Loucy (cell line): Measurements from ENCODE around the gene SULT2B1.

Experiments
- H2AFZ ChIP-seq: fragments of 200-600 bp; sonication (generic); 2 replicates; pipeline ENCODE4 v1.6.0; 2016; ENCODE audit warnings: antibody characterized with exemption, mild to moderate bottlenecking, low read length, moderate library complexity
- H3F3A ChIP-seq: fragments of 200-600 bp; 2 replicates; pipeline ENCODE4 v1.6.0; 2016; ENCODE audit warnings: antibody characterized with exemption, low read depth, mild to moderate bottlenecking
- H3K27me3 ChIP-seq: fragments of 200-600 bp; sonication (generic); 2 replicates; pipeline ENCODE4 v1.6.1; 2014; ENCODE audit warnings: low read length, mild to moderate bottlenecking; ENCODE audit not compliant: insufficient read depth, poor library complexity, severe bottlenecking
- H3K36me3 ChIP-seq: fragments of 200-600 bp; sonication (generic); 2 replicates; pipeline ENCODE4 v1.6.1; 2016; ENCODE audit warnings: low read length; ENCODE audit not compliant: insufficient read depth
- H3K4me1 ChIP-seq: fragments of 200-600 bp; sonication (generic); 2 replicates; pipeline ENCODE4 v1.5.1; 2014; ENCODE audit warnings: low read length, mild to moderate bottlenecking; ENCODE audit not compliant: insufficient read depth, poor library complexity, severe bottlenecking
- H3K4me2 ChIP-seq: fragments of 200-600 bp; sonication (generic); 2 replicates; pipeline ENCODE4 v1.6.0; 2014; ENCODE audit warnings: antibody characterized with exemption, low read length, low read depth, mild to moderate bottlenecking; ENCODE audit not compliant: poor library complexity, severe bottlenecking
- H3K4me3 ChIP-seq: fragments of 200-600 bp; sonication (generic); 2 replicates; pipeline ENCODE4 v1.5.1; 2014; ENCODE audit warnings: low read length, mild to moderate bottlenecking, mixed read lengths; ENCODE audit not compliant: poor library complexity, severe bottlenecking
- H3K79me2 ChIP-seq: fragments of 200-600 bp; sonication (generic); 2 replicates; pipeline ENCODE4 v1.6.1; 2014; ENCODE audit warnings: low read length; ENCODE audit not compliant: insufficient read depth
- H3K9ac ChIP-seq: fragments of 200-600 bp; sonication (generic); 2 replicates; pipeline ENCODE4 v1.6.0; 2014; ENCODE audit warnings: mild to moderate bottlenecking, low read depth, low read length, moderate library complexity; ENCODE audit not compliant: poor library complexity, severe bottlenecking
- H3K9me2 ChIP-seq: fragments of 200-600 bp; sonication (generic); replicated peaks from 2 replicates; pipeline ENCODE4 v1.6.1; 2016; ENCODE audit warnings: low read depth, low read length, mixed read lengths
- H3K9me3 ChIP-seq: fragments of 200-600 bp; sonication (generic); 2 replicates; pipeline ENCODE4 v1.6.1; 2014; ENCODE audit warnings: mild to moderate bottlenecking, antibody characterized with exemption, low read length, low read depth; ENCODE audit not compliant: insufficient read depth
- H4K20me1 ChIP-seq: fragments of 200-600 bp; sonication (generic); 2 replicates; pipeline ENCODE4 v1.6.0; 2014; ENCODE audit warnings: antibody characterized with exemption, low read length, mild to moderate bottlenecking; ENCODE audit not compliant: insufficient read depth, poor library complexity, severe bottlenecking
- CTCF ChIP-seq: fragments of 200-600 bp; sonication (generic); conservative IDR thresholded peaks from 2 replicates; pipeline ENCODE4 v1.5.1; 2014; ENCODE audit warnings: mild to moderate bottlenecking, antibody characterized with exemption, low read length
- EZH2phosphoT487 ChIP-seq: fragments of 200-600 bp; IDR thresholded peaks from 2 replicates; pipeline ENCODE4 v1.6.1; 2018; ENCODE audit warnings: antibody characterized with exemption, mild to moderate bottlenecking, moderate library complexity, borderline replicate concordance

Gene SULT2B1

GRCh38 chr19:48613024-48613851 lies 61.3 kb downstream of the SULT2B1 start:
- Histone ChIP-seq H2AFZ (no peak overlapping the region), H3F3A (no peaks in the 10 kb centered on the region), H3K36me3 (peaks cover 33% of the 10 kb centered on the region; the same call in 1 of the 2 replicates), H3K4me3 (no peak overlapping the region), H4K20me1 (peaks cover 39% of the 10 kb centered on the region), H3K27me3 (peaks cover under 1% of the 10 kb centered on the region), H3K4me2 (no peak overlapping the region), H3K9ac (no peak overlapping the region), H3K9me3 (no peaks in the 10 kb centered on the region), H3K9me2 (no peaks in the 10 kb centered on the region), H3K4me1 (peaks cover 18% of the 10 kb centered on the region), H3K79me2 (peaks cover 35% of the 10 kb centered on the region)
- TF ChIP-seq EZH2phosphoT487 (no peak), CTCF (no peak)

GRCh38 chr19:48613852-48614435 lies 62.0 kb downstream of the SULT2B1 start:
- Histone ChIP-seq H3K4me3 (no peak overlapping the region), H3K36me3 (peaks cover 36% of the 10 kb centered on the region; the same call in 1 of the 2 replicates), H3K27me3 (peaks cover 7% of the 10 kb centered on the region), H4K20me1 (peaks cover 44% of the 10 kb centered on the region), H3K4me2 (no peak overlapping the region), H3K9me3 (no peaks in the 10 kb centered on the region), H3K79me2 (peaks cover 42% of the 10 kb centered on the region), H3K9ac (no peak overlapping the region), H3K9me2 (no peaks in the 10 kb centered on the region), H3F3A (no peaks in the 10 kb centered on the region), H2AFZ (no peak overlapping the region), H3K4me1 (peaks cover 19% of the 10 kb centered on the region)
- TF ChIP-seq CTCF, result no peak
- no peak for TF ChIP-seq EZH2phosphoT487

- H3K4me1 ChIP-seq, result peaks cover 20% of the 10 kb centered on the region
- peaks cover 44% of the 10 kb centered on the region for H3K79me2 ChIP-seq
- no peaks in the 10 kb centered on the region for H3K9me3 ChIP-seq
- no peaks in the 10 kb centered on the region for H3F3A ChIP-seq
- peak within 1 kb of the TSS; percentile 98 for H3K4me2 ChIP-seq
- peak within 1 kb of the TSS; percentile 100 for H3K4me3 ChIP-seq
- no peak within 1 kb of the TSS for H2AFZ ChIP-seq
- peaks cover 44% of the 10 kb centered on the region for H4K20me1 ChIP-seq
- no peaks in the 10 kb centered on the region for H3K9me2 ChIP-seq
- H3K36me3 ChIP-seq, result peaks cover 36% of the 10 kb centered on the region; the same call in 1 of the 2 replicates
- TF ChIP-seq EZH2phosphoT487 (no peak), CTCF (no peak)
- peaks cover 8% of the 10 kb centered on the region for H3K27me3 ChIP-seq
- no peak within 1 kb of the TSS for H3K9ac ChIP-seq
These were observed 62.7 kb downstream of the SULT2B1 start, which contains the start of gene FAM83E for GRCh38 chr19:48614436-48615230. TSS of gene FAM83E (minus strand) at chr19:48615076. CDS start at chr19:48613372, 1,704 bp downstream.
